Measurements from ENCODE around the gene B3GNT3. TPM values are rescaled to one million over a fixed set of nuclear protein-coding genes. Genes with fewer than 3 reads are reported as not detected.

Gene B3GNT3
- total RNA-seq, 1 experiment from 2014 or later, result 22.2 TPM

DNA sequence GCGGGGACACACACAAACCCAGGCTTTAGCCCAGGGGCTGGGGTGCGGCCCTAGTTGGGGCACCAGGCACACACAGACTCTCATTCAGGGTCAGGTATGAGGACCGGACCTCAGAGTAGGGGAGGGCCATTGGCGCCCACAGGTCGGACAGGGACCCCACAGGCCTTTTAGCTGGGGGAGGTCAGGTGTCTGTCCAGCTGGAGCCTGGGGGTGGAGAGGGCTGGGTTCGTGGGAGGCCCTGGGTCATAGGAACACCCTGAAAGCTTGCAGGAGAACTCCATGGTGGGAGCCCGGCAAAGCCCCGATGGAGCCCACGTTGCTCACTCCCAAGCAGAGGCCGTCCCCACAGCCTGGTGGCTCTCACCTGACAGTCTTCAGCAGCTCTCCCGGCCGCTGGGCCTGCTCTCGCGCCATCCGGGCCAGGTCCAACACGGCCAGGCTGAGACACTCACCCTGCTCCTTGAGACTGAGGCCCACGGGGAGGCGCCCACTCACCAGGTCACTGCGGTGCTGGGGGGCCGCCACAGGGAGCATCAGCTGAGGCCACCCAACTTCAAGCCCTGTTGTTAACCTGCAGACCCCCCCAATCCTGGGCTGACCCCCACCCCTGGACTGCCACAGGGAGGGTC is 47.8 kb downstream of the B3GNT3 start:
- H3K9me3 ChIP-seq (ENCODE audit: control insufficient read depth in 1 of 2, insufficient read depth in 1 of 2, low read depth in 1 of 2, low read length in 2 of 2), result no peaks in the 10 kb centered on the region
- RAD21 ChIA-PET (ENCODE audit: low non-redundant PET in 1 of 2, low total read pairs in 2 of 2, uncharacterized antibody in 2 of 2, unreplicated experiment in 2 of 2), result interaction anchor here in 1 of 2 experiments (1.1 kb wide), 1 partner anchor 12 kb away, joined by 4 read pairs; no protein-coding TSS in a partner anchor
- peak overlapping the region; percentile 93 for H3K27ac ChIP-seq (ENCODE audit: low read depth, low read length)
- peaks cover 13% of the 10 kb centered on the region for H3K79me2 ChIP-seq (ENCODE audit: insufficient read depth, low read length)
- CTCF ChIA-PET, result no interaction called here
- POLR2A ChIA-PET, result interaction anchor here (1.2 to 3.2 kb wide), 4 partner anchors 12 to 371 kb away, joined by 3 to 18 read pairs (median 6); partner anchors contain the start of genes B3GNT3 and RPL18A
- H3K9me2 ChIP-seq (ENCODE audit: insufficient read depth), result no peaks in the 10 kb centered on the region
- TSS peak; percentile 85 for BruUV-seq (replicated peaks)
- ATAC-seq (no peak; the same call in 1 of the 2 replicates), DNase-seq (ENCODE audit: low read depth, low spot score) (no peak)
- H3K9ac ChIP-seq (ENCODE audit: low read length), result peak overlapping the region; percentile 100
- peak overlapping the region; percentile 99 for H3K4me2 ChIP-seq (ENCODE audit: low read length)
- peak overlapping the region; percentile 83 to 93 for H3K4me3 ChIP-seq (replicated peaks in 1 of 2; ENCODE audit: low read depth in 1 of 2, low read length in 2 of 2)
- H4K20me1 ChIP-seq (ENCODE audit: insufficient read depth), result no peaks in the 10 kb centered on the region
- TF ChIP-seq, protein P1, sequence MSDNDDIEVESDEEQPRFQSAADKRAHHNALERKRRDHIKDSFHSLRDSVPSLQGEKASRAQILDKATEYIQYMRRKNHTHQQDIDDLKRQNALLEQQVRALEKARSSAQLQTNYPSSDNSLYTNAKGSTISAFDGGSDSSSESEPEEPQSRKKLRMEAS (IDR thresholded peaks at IDR 0.05), result no peak
- TF ChIP-seq ZNF274 (IDR thresholded peaks at IDR 0.05; ENCODE audit: low read depth, low read length) (no peak), FOSL1 (IDR thresholded peaks at IDR 0.05; ENCODE audit: low read depth) (no peak), ZFX (IDR thresholded peaks at IDR 0.05) (peak; percentile 67; the same call in 1 of the 2 replicates), JUND (IDR thresholded peaks at IDR 0.05) (no peak)
- H3K27me3 ChIP-seq (ENCODE audit: insufficient read depth, low read length), result no peaks in the 10 kb centered on the region
- no peaks in the 10 kb centered on the region for H3K36me3 ChIP-seq (ENCODE audit: control insufficient read depth in 1 of 2, insufficient read depth in 2 of 2, low read length in 2 of 2)
- intact Hi-C loops (cut with micrococcal nuclease), result loop anchor here (5.0 kb wide), 1 partner anchor 45 kb away; the partner anchor contains the start of gene B3GNT3
- H2AFZ ChIP-seq (ENCODE audit: low read depth, low read length, poor library complexity, severe bottlenecking), result no peak overlapping the region
- peaks cover 9 to 30% of the 10 kb centered on the region in 2 experiments; a peak in 3 of 4 replicates for H3K4me1 ChIP-seq (ENCODE audit: control insufficient read depth in 1 of 2, insufficient read depth in 2 of 2, low read length in 2 of 2)

DNA sequence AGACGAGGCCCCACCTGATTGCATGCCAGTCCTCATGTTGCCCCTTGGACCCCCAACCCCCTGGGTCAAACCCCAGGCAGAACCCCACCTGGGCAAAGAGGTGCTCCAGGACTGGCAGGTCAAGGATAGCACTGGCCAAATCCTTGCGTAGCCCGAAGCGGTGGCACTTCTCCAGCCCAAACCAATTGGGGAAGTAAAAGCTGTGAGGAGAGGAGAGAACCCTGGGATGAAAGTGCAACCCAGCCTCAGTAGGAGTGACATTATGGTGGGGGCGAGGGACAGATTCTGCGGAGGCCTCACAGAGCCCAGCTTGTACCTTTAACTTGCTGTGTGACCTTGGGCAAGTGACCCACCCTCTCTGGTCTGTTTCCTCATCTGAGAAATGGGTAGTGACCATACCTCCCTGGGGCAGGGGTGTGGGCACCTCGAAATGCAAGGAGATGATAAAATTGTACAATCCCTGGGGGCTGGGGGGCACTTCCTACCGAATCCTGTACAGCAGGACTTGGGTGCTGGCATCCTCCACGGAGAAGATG is 48.4 kb downstream of the B3GNT3 start:
- ATAC-seq, result no peak
- H3K4me2 ChIP-seq (ENCODE audit: low read length), result peak overlapping the region; percentile 99
- RAD21 ChIA-PET (ENCODE audit: low non-redundant PET in 1 of 2, low total read pairs in 2 of 2, uncharacterized antibody in 2 of 2, unreplicated experiment in 2 of 2), result interaction anchor here in 1 of 2 experiments (0.9 to 1.1 kb wide), 2 partner anchors 13 to 47 kb away, joined by 3 to 4 read pairs; no protein-coding TSS in a partner anchor
- H3K9me3 ChIP-seq (ENCODE audit: control insufficient read depth in 1 of 2, insufficient read depth in 1 of 2, low read depth in 1 of 2, low read length in 2 of 2), result no peaks in the 10 kb centered on the region
- H3K79me2 ChIP-seq (ENCODE audit: insufficient read depth, low read length), result peaks cover 13% of the 10 kb centered on the region
- no peak overlapping the region for H2AFZ ChIP-seq (ENCODE audit: low read depth, low read length, poor library complexity, severe bottlenecking)
- H3K9me2 ChIP-seq (ENCODE audit: insufficient read depth), result no peaks in the 10 kb centered on the region
- H3K9ac ChIP-seq (ENCODE audit: low read length), result peak overlapping the region; percentile 100
- TF ChIP-seq SP1 (IDR thresholded peaks at IDR 0.05; ENCODE audit: low read depth) (no peak), TCF7L2 (IDR thresholded peaks at IDR 0.05; ENCODE audit: borderline replicate concordance, extremely low read depth, insufficient read depth, insufficient read length) (no peak), ZFX (IDR thresholded peaks at IDR 0.05) (no peak), CEBPB (IDR thresholded peaks at IDR 0.05; ENCODE audit: low read depth) (no peak), EGR1 (IDR thresholded peaks at IDR 0.05; ENCODE audit: low read depth) (no peak), FOSL1 (IDR thresholded peaks at IDR 0.05; ENCODE audit: low read depth) (no peak), SRF (IDR thresholded peaks at IDR 0.05; ENCODE audit: low read depth) (no peak), JUND (IDR thresholded peaks at IDR 0.05) (no peak), ELF1 (IDR thresholded peaks at IDR 0.05; ENCODE audit: borderline replicate concordance, low read depth) (no peak)
- no TSS peak for BruUV-seq (replicated peaks)
- peak overlapping the region; percentile 93; the same call in 1 of the 2 replicates for H3K27ac ChIP-seq (ENCODE audit: low read depth, low read length)
- H3K4me1 ChIP-seq (ENCODE audit: control insufficient read depth in 1 of 2, insufficient read depth in 2 of 2, low read length in 2 of 2), result peaks cover 9 to 30% of the 10 kb centered on the region in 2 experiments; a peak in 3 of 4 replicates
- POLR2A ChIA-PET, result interaction anchor here (1.5 to 3.2 kb wide), 3 partner anchors 13 to 372 kb away, joined by 3 to 18 read pairs (median 9); partner anchors contain the start of gene RPL18A
- peak overlapping the region; percentile 83 to 93 for H3K4me3 ChIP-seq (replicated peaks in 1 of 2; ENCODE audit: low read depth in 1 of 2, low read length in 2 of 2)
- intact Hi-C loops (cut with micrococcal nuclease), result loop anchor here (5.0 kb wide), 1 partner anchor 46 kb away; the partner anchor contains the start of gene B3GNT3
- no peaks in the 10 kb centered on the region for H3K27me3 ChIP-seq (ENCODE audit: insufficient read depth, low read length)
- H4K20me1 ChIP-seq (ENCODE audit: insufficient read depth), result no peaks in the 10 kb centered on the region
- H3K36me3 ChIP-seq (ENCODE audit: control insufficient read depth in 1 of 2, insufficient read depth in 2 of 2, low read length in 2 of 2), result no peaks in the 10 kb centered on the region
- CTCF ChIA-PET, result no interaction called here
- no peak for DNase-seq (ENCODE audit: low read depth, low spot score)

Measured in HCT116 (cell line).